ENCODE data around the gene EXOSC5. TPM values are rescaled to one million over a fixed set of nuclear protein-coding genes. Genes with fewer than 3 reads are reported as not detected.

EXOSC5 gene
- total RNA-seq, 1 experiment from 2014 or later = 43.1 TPM

GRCh38 chr19:41430922-41431321 is 33.8 kb upstream of the EXOSC5 start:
- POLR2A ChIA-PET (ENCODE audit: low non-redundant PET) = no interaction called here
- Histone ChIP-seq H3K27ac (ENCODE audit: low read depth, low read length, poor library complexity, severe bottlenecking) (peak overlapping the region; percentile 26), H3K9me3 (ENCODE audit: low read depth, low read length, poor library complexity, severe bottlenecking) (no peaks in the 10 kb centered on the region), H3K27me3 (replicated peaks; ENCODE audit: insufficient read depth, low read depth, low read length, poor library complexity) (no peaks in the 10 kb centered on the region), H3K4me3 (ENCODE audit: low read depth, low read length, poor library complexity, severe bottlenecking) (no peak overlapping the region), H3K4me1 (ENCODE audit: insufficient read depth, low read length, poor library complexity, severe bottlenecking) (peaks cover 25% of the 10 kb centered on the region), H3K36me3 (ENCODE audit: insufficient read depth, low read length, poor library complexity, severe bottlenecking) (peaks cover 16% of the 10 kb centered on the region)
- no peak for TF ChIP-seq CTCF (conservative IDR thresholded peaks at IDR 0.05; ENCODE audit: low read depth, low read length)
- TF ChIP-seq EZH2 (IDR thresholded peaks at IDR 0.05; ENCODE audit: borderline replicate concordance, low read depth, low read length, poor library complexity, severe bottlenecking) = no peak
- DNase-seq (ENCODE audit: low spot score) = peak; percentile 35
- intact Hi-C loops (cut with micrococcal nuclease; ENCODE audit: unreplicated experiment) = no loop called here
- CTCF ChIA-PET = no interaction called here
- no TSS peak for BruUV-seq (replicated peaks)

GRCh38 chr19:41428481-41428859 is 31.3 kb upstream of the EXOSC5 start:
- ChIA-PET CTCF (no interaction called here), POLR2A (ENCODE audit: low non-redundant PET) (no interaction called here)
- peak; percentile 16 for DNase-seq (ENCODE audit: low spot score)
- BruUV-seq (replicated peaks) = no TSS peak
- H3K27ac ChIP-seq (ENCODE audit: low read depth, low read length, poor library complexity, severe bottlenecking) = peak overlapping the region; percentile 70
- no peaks in the 10 kb centered on the region for H3K9me3 ChIP-seq (ENCODE audit: low read depth, low read length, poor library complexity, severe bottlenecking)
- intact Hi-C loops (cut with micrococcal nuclease; ENCODE audit: unreplicated experiment) = no loop called here
- H3K4me1 ChIP-seq (ENCODE audit: insufficient read depth, low read length, poor library complexity, severe bottlenecking) = peaks cover 25% of the 10 kb centered on the region
- H3K27me3 ChIP-seq (replicated peaks; ENCODE audit: insufficient read depth, low read depth, low read length, poor library complexity) = no peaks in the 10 kb centered on the region
- peaks cover 17% of the 10 kb centered on the region for H3K36me3 ChIP-seq (ENCODE audit: insufficient read depth, low read length, poor library complexity, severe bottlenecking)
- no peak overlapping the region for H3K4me3 ChIP-seq (ENCODE audit: low read depth, low read length, poor library complexity, severe bottlenecking)
- TF ChIP-seq EZH2 (IDR thresholded peaks at IDR 0.05; ENCODE audit: borderline replicate concordance, low read depth, low read length, poor library complexity, severe bottlenecking) (no peak), CTCF (conservative IDR thresholded peaks at IDR 0.05; ENCODE audit: low read depth, low read length) (no peak)

GRCh38 chr19:41427647-41428480 is 30.7 kb upstream of the EXOSC5 start:
- intact Hi-C loops (cut with micrococcal nuclease; ENCODE audit: unreplicated experiment) = no loop called here
- ChIA-PET CTCF (no interaction called here), POLR2A (ENCODE audit: low non-redundant PET) (no interaction called here)
- H3K27me3 ChIP-seq (replicated peaks; ENCODE audit: insufficient read depth, low read depth, low read length, poor library complexity) = no peaks in the 10 kb centered on the region
- TF ChIP-seq EZH2 (IDR thresholded peaks at IDR 0.05; ENCODE audit: borderline replicate concordance, low read depth, low read length, poor library complexity, severe bottlenecking) = no peak
- TF ChIP-seq CTCF (conservative IDR thresholded peaks at IDR 0.05; ENCODE audit: low read depth, low read length) = no peak
- peaks cover 19% of the 10 kb centered on the region for H3K36me3 ChIP-seq (ENCODE audit: insufficient read depth, low read length, poor library complexity, severe bottlenecking)
- no TSS peak for BruUV-seq (replicated peaks)
- no peaks in the 10 kb centered on the region for H3K9me3 ChIP-seq (ENCODE audit: low read depth, low read length, poor library complexity, severe bottlenecking)
- DNase-seq (ENCODE audit: low spot score) = peak; percentile 17
- no peak overlapping the region for H3K4me3 ChIP-seq (ENCODE audit: low read depth, low read length, poor library complexity, severe bottlenecking)
- peaks cover 25% of the 10 kb centered on the region for H3K4me1 ChIP-seq (ENCODE audit: insufficient read depth, low read length, poor library complexity, severe bottlenecking)
- peak overlapping the region; percentile 70 for H3K27ac ChIP-seq (ENCODE audit: low read depth, low read length, poor library complexity, severe bottlenecking)
